Naive thymus-derived CD8-positive, alpha-beta T cell (primary cell): Measurements from ENCODE around the gene MPP2. TPM values are rescaled to one million over a fixed set of nuclear protein-coding genes. Genes with fewer than 3 reads are reported as not detected.
"Not testable (repeated sequence)": the region's sequence is repeated elsewhere in the genome, so short reads cannot be mapped to it uniquely, and the experiment has no call there.

ENCODE experiments used
- ATAC-seq, 2 donors: fragments of 150-1000 bp; cut with Tn5 transposase in 1 of 2; sonication (Bioruptor Pico), chemical (Tn5 transposase) in 1 of 2; 1 replicate in 1 of 2; 2 replicates in 1 of 2; pipeline ENCODE4 v1.10.0; 2021; ENCODE audit warnings: mild to moderate bottlenecking in 2 of 2, moderate library complexity in 2 of 2
- POLR2A ChIA-PET: fragments of 350-600 bp; sonication (Branson Sonifier 250); formaldehyde crosslinking; loops from one replicate; lab custom pipeline; 2021; ENCODE audit warnings: antibody characterized with exemption; lab: Charles Lee
- DNase-seq, 10 donors: peaks; one replicate each; pipeline versions ENCODE4 v3.0.0 to v3.0.0-alpha.2; 2020 to 2022
- H3K27ac Mint-ChIP-seq, 10 donors: one replicate each; pipeline ENCODE4 v1.8.0; 2020 to 2022; ENCODE audit warnings: mild to moderate bottlenecking in 10 of 10, mixed read lengths in 10 of 10, moderate library complexity in 4 of 10, inconsistent platforms in 1 of 10
- H3K27me3 Mint-ChIP-seq, 5 donors: one replicate each; pipeline ENCODE4 v1.8.0; 2021 to 2022; ENCODE audit warnings: mixed read lengths in 5 of 5
- H3K36me3 Mint-ChIP-seq, 3 donors: one replicate each; pipeline ENCODE4 v1.8.0; 2020 to 2022; ENCODE audit warnings: mixed read lengths in 3 of 3, mild to moderate bottlenecking in 2 of 3, inconsistent platforms in 1 of 3
- H3K4me1 Mint-ChIP-seq, 4 donors: one replicate each; pipeline ENCODE4 v1.8.0; 2021 to 2022; ENCODE audit warnings: mixed read lengths in 4 of 4
- H3K4me3 Mint-ChIP-seq, 10 donors: one replicate each; pipeline ENCODE4 v1.8.0; 2020 to 2022; ENCODE audit warnings: mild to moderate bottlenecking in 10 of 10, mixed read lengths in 10 of 10, moderate library complexity in 6 of 10, inconsistent platforms in 1 of 10
- H3K9me3 Mint-ChIP-seq, 9 donors: one replicate each; pipeline ENCODE4 v1.8.0; 2020 to 2022; ENCODE audit warnings: mixed read lengths in 9 of 9, mild to moderate bottlenecking in 3 of 9, inconsistent platforms in 1 of 9, moderate library complexity in 1 of 9
- polyA plus RNA-seq, 3 donors: library from polyadenylated mRNA; unstranded; fragments of 300-500 nt; fragmentation: Illumina TruSeq; gene quantifications; one replicate each; pipeline ENCODE4 v1.2.3, GENCODE V29; 2021
- total RNA-seq, 8 experiments: library from RNA in 2 of 8; stranded (reverse) in 2 of 8; gene quantifications; one replicate each; pipeline ENCODE4 v1.2.3 and lab custom pipeline; 2021 to 2026

The MPP2 gene
- total and polyA plus RNA-seq, 5 experiments from 2014 or later: 1.1 to 5.2 (median 3.1) TPM

- DNase-seq (peak; percentile 30 to 73 (median 60)), ATAC-seq (peak; percentile 86 to 94)
- Mint-ChIP-seq H3K4me1 (peaks cover 0 to 7% (median 0%) of the 10 kb centered on the region in 4 donors), H3K27me3 (peaks cover 0 to 2% (median 0%) of the 10 kb centered on the region in 5 donors), H3K36me3 (peaks cover 0 to 6% (median 0%) of the 10 kb centered on the region in 3 donors), H3K27ac (no peak overlapping the region), H3K9me3 (no peaks in the 10 kb centered on the region), H3K4me3 (no peak overlapping the region)
- POLR2A ChIA-PET: interaction anchor here (0.6 kb wide), 1 partner anchor 1224 kb away, joined by 4 read pairs; no protein-coding TSS in a partner anchor
Observed at GRCh38 chr17:43878260-43879175, 28.8 kb downstream of the MPP2 start.

DNA sequence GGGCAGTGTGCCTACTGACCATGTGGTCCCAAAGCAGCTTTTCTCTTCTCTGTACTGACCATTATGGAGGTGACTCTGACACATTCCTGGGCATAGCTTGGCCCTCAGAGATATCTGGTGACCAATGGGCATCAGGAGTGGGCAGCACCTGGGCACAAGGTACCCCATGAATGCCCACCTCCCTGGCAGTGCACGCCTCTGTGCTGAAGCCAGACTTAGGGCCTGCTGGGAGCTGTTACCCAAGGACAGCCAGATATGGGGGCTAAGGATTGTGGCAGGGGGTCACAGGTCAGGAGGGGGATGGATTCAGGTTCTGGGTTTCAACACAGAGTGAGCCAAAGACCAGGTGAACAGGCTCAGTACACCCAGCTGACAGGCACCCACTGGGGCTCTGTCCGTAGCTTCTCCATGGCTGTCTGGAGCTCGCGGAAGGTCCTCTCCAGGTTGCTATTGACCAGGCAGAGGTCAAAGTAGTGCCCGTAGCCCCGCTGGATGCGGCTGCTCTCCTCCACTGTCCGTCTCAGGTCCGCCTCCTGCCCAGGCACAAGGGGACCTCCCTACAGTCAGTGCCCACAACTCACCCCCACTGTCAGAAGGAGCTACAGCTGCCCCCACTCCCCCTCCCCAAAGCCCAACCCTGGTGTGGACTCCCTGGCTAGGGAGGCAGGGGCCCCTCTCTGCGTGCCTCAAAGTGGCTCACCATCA lies 29.7 kb downstream of the MPP2 start:
- ATAC-seq: no peak
- no peak overlapping the region for H3K27ac Mint-ChIP-seq
- no peak for DNase-seq
- peaks cover 0 to 2% (median 0%) of the 10 kb centered on the region in 5 donors for H3K27me3 Mint-ChIP-seq
- H3K36me3 Mint-ChIP-seq: peaks cover 0 to 1% (median 0%) of the 10 kb centered on the region in 3 donors
- peaks cover 0 to 7% (median 0%) of the 10 kb centered on the region in 4 donors for H3K4me1 Mint-ChIP-seq
- POLR2A ChIA-PET: interaction anchor here (0.6 kb wide), 2 partner anchors 308 to 1223 kb away, joined by 3 to 4 read pairs; no protein-coding TSS in a partner anchor
- H3K9me3 Mint-ChIP-seq: no peaks in the 10 kb centered on the region
- no peak overlapping the region for H3K4me3 Mint-ChIP-seq

DNA sequence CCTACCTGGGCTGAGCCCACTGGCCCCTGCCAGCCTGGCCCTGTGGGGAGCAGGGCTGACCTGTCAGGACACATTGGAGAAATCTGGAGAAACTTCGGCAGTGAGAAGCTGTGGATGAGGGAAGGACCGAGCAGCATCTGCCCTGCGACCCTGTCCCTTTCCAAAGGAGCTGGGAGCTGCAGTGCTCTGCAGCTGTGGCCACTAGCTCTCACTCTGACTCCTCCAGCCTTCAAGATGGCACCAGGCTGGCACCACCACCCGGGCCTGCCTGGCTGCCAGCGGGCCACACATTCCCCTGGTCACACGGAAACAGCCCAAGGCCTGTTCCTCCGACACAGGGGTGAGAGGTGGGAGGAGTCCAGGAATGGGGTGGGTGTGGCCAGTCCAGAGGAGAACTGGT lies 30.3 kb downstream of the MPP2 start:
- Mint-ChIP-seq H3K9me3 (no peaks in the 10 kb centered on the region), H3K4me1 (peaks cover 0 to 7% (median 0%) of the 10 kb centered on the region in 4 donors), H3K4me3 (no peak overlapping the region), H3K36me3 (no peaks in the 10 kb centered on the region), H3K27me3 (peaks cover 0 to 7% (median 0%) of the 10 kb centered on the region in 5 donors), H3K27ac (no peak overlapping the region)
- DNase-seq (no peak), ATAC-seq (no peak)
- POLR2A ChIA-PET: interaction anchor here (0.6 kb wide), 1 partner anchor 309 kb away, joined by 3 read pairs; no protein-coding TSS in a partner anchor

- H3K27ac Mint-ChIP-seq: peak overlapping the region in 1 of 10 donors; percentile 57
- H3K4me1 Mint-ChIP-seq: peaks cover 0 to 7% (median 0%) of the 10 kb centered on the region in 4 donors
- DNase-seq (no peak), ATAC-seq (no peak)
- POLR2A ChIA-PET: no interaction called here
- no peaks in the 10 kb centered on the region for H3K36me3 Mint-ChIP-seq
- no peak overlapping the region for H3K4me3 Mint-ChIP-seq
- no peaks in the 10 kb centered on the region for H3K9me3 Mint-ChIP-seq
- H3K27me3 Mint-ChIP-seq: peaks cover 0 to 8% (median 2%) of the 10 kb centered on the region in 5 donors
Observed at GRCh38 chr17:43875476-43876147, 31.7 kb downstream of the MPP2 start.

DNA sequence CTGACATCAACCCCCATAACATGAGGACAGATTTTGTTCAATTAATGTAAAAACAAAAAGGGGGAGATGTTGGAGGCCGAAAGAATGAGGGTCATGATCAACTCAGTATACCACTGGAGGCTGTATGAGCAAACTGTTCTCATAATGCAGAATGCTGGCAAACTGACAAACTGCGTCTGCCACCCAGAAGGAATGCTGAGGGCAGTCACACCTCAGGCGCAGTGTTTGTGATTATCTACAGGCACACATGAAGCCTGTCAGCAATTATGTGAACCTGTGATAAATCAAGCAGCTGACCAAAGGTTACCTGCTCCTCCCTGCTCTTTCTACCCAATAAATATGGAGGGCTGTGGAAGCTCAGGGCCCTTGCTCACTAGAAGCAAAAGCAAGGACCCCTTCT lies 33.0 kb downstream of the MPP2 start:
- H3K27ac Mint-ChIP-seq: no peak overlapping the region
- ATAC-seq (no peak), DNase-seq (no peak)
- H3K9me3 Mint-ChIP-seq: peaks cover 0 to 1% (median 0%) of the 10 kb centered on the region in 9 donors
- POLR2A ChIA-PET: no interaction called here
- H3K4me1 Mint-ChIP-seq: peaks cover 0 to 7% (median 0%) of the 10 kb centered on the region in 4 donors
- peaks cover 5 to 12% (median 11%) of the 10 kb centered on the region in 5 donors for H3K27me3 Mint-ChIP-seq
- H3K36me3 Mint-ChIP-seq: no peaks in the 10 kb centered on the region
- H3K4me3 Mint-ChIP-seq: no peak overlapping the region

DNA sequence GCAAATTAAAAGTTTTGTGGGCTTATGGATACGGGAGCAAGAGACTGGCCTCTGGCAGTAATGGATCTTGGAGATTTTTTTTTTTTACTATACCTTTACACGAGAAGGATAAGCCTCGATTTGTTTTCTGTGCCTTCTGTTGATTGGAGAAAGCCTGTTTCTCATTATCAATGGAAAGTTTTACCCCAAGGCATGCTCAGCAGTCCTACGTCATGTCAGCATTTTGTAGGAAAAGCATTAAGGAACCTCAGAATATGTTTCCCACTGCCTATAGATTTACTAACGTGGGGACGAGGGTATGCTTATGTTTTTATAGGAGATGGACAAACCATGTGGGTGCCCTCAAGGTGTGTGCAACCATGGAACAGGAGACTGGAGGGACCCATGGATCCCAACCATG lies 33.5 kb downstream of the MPP2 start:
- H3K27ac Mint-ChIP-seq: peak overlapping the region in 1 of 10 donors; percentile 20
- H3K36me3 Mint-ChIP-seq: no peaks in the 10 kb centered on the region
- no peak for DNase-seq
- peaks cover 0 to 1% (median 0%) of the 10 kb centered on the region in 9 donors for H3K9me3 Mint-ChIP-seq
- peaks cover 5 to 14% (median 12%) of the 10 kb centered on the region in 5 donors for H3K27me3 Mint-ChIP-seq
- ATAC-seq: no peak
- no peak overlapping the region for H3K4me3 Mint-ChIP-seq
- peaks cover 0 to 4% (median 0%) of the 10 kb centered on the region in 4 donors for H3K4me1 Mint-ChIP-seq
- POLR2A ChIA-PET: no interaction called here

DNA sequence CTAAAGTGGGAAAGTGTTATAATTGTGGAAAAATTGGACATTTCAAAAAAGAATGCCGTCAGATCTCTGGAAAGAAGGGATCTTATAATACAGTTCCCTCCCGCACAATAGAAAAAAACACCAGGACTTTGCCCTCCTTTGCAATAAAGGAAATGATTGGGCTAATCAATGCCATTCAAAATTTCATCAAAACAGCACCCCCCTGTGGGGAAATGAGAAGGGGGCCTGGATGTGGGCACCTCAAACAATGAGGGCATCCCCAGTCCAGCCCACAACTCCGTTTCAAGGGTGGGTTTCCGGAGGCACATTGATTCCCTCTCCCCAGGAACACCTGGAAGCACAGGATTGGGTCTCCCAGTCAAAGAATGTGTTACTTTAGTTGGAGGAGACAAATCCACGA lies 34.2 kb downstream of the MPP2 start:
- ATAC-seq: no peak
- Mint-ChIP-seq H3K4me3 (no peak overlapping the region), H3K27me3 (peaks cover 11 to 21% (median 18%) of the 10 kb centered on the region in 5 donors), H3K4me1 (no peaks in the 10 kb centered on the region), H3K36me3 (no peaks in the 10 kb centered on the region), H3K27ac (peak overlapping the region in 1 of 10 donors; percentile 33), H3K9me3 (peaks cover 0 to 1% (median 0%) of the 10 kb centered on the region in 9 donors)
- no peak for DNase-seq
- POLR2A ChIA-PET: no interaction called here

DNA sequence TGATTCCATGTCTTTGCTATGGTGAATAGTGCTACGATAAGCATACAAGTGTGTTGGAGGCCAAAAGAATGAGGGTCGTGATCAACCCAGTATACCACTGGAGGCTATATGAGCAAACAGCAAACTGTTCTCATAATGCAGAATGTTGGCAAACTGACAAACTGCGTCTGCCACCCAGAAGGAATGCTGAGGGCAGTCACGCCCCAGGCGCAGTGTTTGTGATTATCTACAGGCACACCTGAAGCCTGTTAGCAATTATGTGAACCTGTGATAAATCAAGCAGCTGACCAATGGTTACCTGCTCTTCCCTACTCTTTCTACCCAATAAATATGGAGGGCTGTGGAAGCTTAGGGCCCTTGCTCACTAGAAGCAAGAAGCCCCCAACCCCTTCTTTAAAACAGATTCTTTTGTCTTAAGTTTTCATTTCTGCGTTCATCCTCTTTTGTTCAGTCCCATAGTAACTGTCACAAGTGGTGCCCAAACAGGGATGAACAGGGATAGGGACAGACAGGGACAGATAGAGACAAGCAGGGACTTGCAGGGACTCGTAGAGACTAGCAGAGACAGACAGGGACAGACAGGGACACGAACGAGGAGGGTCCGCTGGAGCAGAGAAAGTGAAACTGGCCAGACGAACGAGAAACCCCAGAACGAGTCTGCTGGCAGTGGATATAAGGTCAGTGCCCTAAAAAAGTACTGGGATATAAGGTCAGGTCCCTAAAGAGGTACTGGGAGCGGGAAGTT lies 35.2 kb downstream of the MPP2 start:
- POLR2A ChIA-PET: interaction anchor here (1.2 kb wide), 1 partner anchor 29 kb away, joined by 3 read pairs; no protein-coding TSS in a partner anchor
- no peak for ATAC-seq
- H3K4me1 Mint-ChIP-seq: no peaks in the 10 kb centered on the region
- H3K27me3 Mint-ChIP-seq: peaks cover 14 to 31% (median 21%) of the 10 kb centered on the region in 5 donors
- DNase-seq: no peak
- H3K36me3 Mint-ChIP-seq: no peaks in the 10 kb centered on the region
- H3K9me3 Mint-ChIP-seq: peaks cover 0 to 1% (median 0%) of the 10 kb centered on the region in 9 donors
- H3K27ac Mint-ChIP-seq: no peak overlapping the region
- no peak overlapping the region for H3K4me3 Mint-ChIP-seq

- not testable (repeated sequence) for DNase-seq, H3K9me3 Mint-ChIP-seq, ATAC-seq, H3K4me3 Mint-ChIP-seq, H3K4me1 Mint-ChIP-seq, H3K36me3 Mint-ChIP-seq
- H3K27ac Mint-ChIP-seq: peak overlapping the region in 1 of 10 donors; percentile 53
- POLR2A ChIA-PET: interaction anchor here (0.7 kb wide), 1 partner anchor 113 kb away, joined by 4 read pairs; no protein-coding TSS in a partner anchor
- peaks cover 15 to 32% (median 24%) of the 10 kb centered on the region in 5 donors for H3K27me3 Mint-ChIP-seq
Observed at GRCh38 chr17:43869031-43869430, 38.3 kb downstream of the MPP2 start.

DNA sequence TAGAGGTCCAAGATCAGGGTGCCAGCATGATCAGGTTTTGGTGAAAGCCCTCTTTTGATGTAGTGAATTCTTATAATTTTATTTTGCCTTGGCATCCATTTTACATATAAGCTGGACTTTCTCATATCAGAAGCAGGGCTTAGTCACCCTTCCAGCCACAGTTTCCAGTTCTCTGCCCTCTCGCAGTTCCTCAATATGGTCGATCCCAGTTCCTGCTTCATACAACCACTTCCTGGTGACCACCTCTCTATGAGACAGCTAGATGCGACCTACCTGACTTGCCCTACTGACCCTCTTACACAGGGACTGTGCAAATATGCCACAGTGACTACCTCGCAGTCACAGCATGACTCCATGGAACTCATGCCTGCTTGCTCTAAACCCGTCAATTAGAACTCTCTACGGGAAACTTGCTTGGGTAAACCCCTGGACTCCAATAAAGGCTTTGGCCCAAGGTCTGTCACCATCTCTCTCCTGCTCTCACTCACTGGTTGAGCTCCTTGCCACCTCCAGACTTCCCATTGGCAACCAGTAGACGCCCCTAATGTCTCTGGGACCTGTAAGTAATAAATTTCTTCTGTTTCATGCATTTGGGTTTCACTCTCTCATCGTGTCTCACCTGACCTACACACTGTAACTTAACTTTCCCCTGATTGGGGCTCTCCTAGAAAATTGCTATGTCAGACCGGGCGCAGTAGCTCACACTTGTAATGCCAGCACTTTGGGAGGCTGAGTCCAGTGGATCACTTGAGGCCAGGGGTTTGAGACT lies 38.9 kb downstream of the MPP2 start:
- ATAC-seq (no peak), DNase-seq (no peak)
- POLR2A ChIA-PET: interaction anchor here (0.7 kb wide), 1 partner anchor 113 kb away, joined by 4 read pairs; no protein-coding TSS in a partner anchor
- no peaks in the 10 kb centered on the region for H3K4me1 Mint-ChIP-seq
- H3K4me3 Mint-ChIP-seq: no peak overlapping the region
- H3K27me3 Mint-ChIP-seq: peaks cover 15 to 32% (median 25%) of the 10 kb centered on the region in 5 donors
- peaks cover 0 to 1% (median 0%) of the 10 kb centered on the region in 9 donors for H3K9me3 Mint-ChIP-seq
- peak overlapping the region in 1 of 10 donors; percentile 82 for H3K27ac Mint-ChIP-seq
- H3K36me3 Mint-ChIP-seq: no peaks in the 10 kb centered on the region
